GM12801 (cell line): ENCODE measurements around the gene DDR2.

Experiments
- CTCF ChIP-seq: IDR thresholded peaks from one replicate; pipeline ENCODE4 v1.5.1; 2011; ENCODE audit warnings: control low read depth; ENCODE audit not compliant: insufficient read length; ENCODE audit errors: extremely low read depth

The DDR2 gene

GRCh38 chr1:162728573-162728972 lies 96.3 kb downstream of the DDR2 start:
- TF ChIP-seq CTCF: no peak

GRCh38 chr1:162732094-162732493 lies 99.8 kb downstream of the DDR2 start:
- no peak for TF ChIP-seq CTCF

GRCh38 chr1:162732566-162733335 lies 100.5 kb downstream of the DDR2 start:
- no peak for TF ChIP-seq CTCF

GRCh38 chr1:162733336-162733590 lies 101.0 kb downstream of the DDR2 start:
- TF ChIP-seq CTCF: no peak

GRCh38 chr1:162734047-162734446 lies 101.8 kb downstream of the DDR2 start:
- no peak for TF ChIP-seq CTCF

GRCh38 chr1:162736184-162736583 lies 103.9 kb downstream of the DDR2 start:
- TF ChIP-seq CTCF: no peak

- TF ChIP-seq CTCF: no peak
Measured at GRCh38 chr1:162736633-162737067, 104.4 kb downstream of the DDR2 start.
